ENCODE measurements around the gene PEX14. TPM values are rescaled to one million over a fixed set of nuclear protein-coding genes. Genes with fewer than 3 reads are reported as not detected.

PEX14 gene
- total RNA-seq, 1 experiment from 2014 or later, result 36.0 TPM

DNA sequence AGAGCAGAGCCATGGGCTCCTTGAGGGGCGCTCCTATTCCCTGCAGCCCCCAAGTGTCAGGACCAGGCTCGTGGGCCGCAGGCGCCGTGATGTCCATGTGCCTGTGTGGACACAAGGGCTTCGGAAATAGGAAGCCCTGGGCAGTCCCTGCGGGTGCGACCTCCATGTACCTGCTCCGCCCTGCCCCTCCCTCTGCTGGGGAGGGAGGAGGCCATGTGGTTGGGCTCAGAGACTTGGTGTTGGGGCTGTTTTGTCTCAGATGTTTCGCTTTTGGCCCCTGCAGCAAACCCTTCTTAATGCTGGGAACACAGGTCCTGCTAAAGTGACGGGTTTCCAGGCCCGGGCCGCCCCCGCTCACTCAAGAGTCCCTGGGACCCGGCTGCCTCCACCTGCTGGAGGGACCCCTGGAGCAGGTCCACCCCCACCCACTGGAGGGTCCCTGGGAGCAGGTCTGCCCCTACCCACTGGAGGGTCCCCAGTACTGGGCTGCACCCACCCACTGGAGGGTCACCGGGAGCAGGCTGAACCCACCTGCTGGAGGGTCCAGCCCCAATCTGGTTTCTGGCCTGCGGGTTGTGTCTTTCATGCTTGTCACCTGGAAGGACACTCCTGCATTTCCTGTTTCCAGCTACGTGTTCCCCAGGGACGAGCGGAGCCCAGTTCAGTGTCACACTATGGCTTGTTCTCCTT is 156.5 kb downstream of the PEX14 start:
- intact Hi-C loops (cut with micrococcal nuclease; ENCODE audit: unreplicated experiment), result no loop called here
- Histone ChIP-seq H3K27me3 (ENCODE audit: control insufficient read depth, insufficient read depth, low read length) (no peaks in the 10 kb centered on the region), H3K4me3 (ENCODE audit: low read depth in 2 of 2, low read length in 2 of 2) (no peak overlapping the region), H3K4me1 (ENCODE audit: control insufficient read depth, insufficient read depth, low read length) (peaks cover 8% of the 10 kb centered on the region), H3K9me3 (ENCODE audit: control insufficient read depth, insufficient read depth, low read depth, low read length) (no peaks in the 10 kb centered on the region), H3K27ac (ENCODE audit: low read length) (no peak overlapping the region), H3K36me3 (ENCODE audit: control insufficient read depth, insufficient read depth, low read length) (no peaks in the 10 kb centered on the region)
- BruUV-seq (replicated peaks), result no TSS peak
- DNase-seq (ENCODE audit: low read depth, low spot score) (no peak), ATAC-seq (no peak)
- POLR2A ChIA-PET, result no interaction called here
- in situ Hi-C loops (cut with HindIII; ENCODE audit: low pct_unique_long_range_greater_than_20kb, low sequenced_read_pairs), result no loop called here
- CTCF ChIA-PET, result interaction anchor here (0.5 to 0.7 kb wide), 3 partner anchors 23 to 123 kb away, joined by 3 to 4 read pairs (median 4); no protein-coding TSS in a partner anchor
- TF ChIP-seq TCF7L2 (IDR thresholded peaks at IDR 0.05; ENCODE audit: low read depth, low read length) (no peak), REST (IDR thresholded peaks at IDR 0.05; ENCODE audit: insufficient read depth in 1 of 2, low read depth in 2 of 2, low read length in 1 of 2) (no peak)

DNA sequence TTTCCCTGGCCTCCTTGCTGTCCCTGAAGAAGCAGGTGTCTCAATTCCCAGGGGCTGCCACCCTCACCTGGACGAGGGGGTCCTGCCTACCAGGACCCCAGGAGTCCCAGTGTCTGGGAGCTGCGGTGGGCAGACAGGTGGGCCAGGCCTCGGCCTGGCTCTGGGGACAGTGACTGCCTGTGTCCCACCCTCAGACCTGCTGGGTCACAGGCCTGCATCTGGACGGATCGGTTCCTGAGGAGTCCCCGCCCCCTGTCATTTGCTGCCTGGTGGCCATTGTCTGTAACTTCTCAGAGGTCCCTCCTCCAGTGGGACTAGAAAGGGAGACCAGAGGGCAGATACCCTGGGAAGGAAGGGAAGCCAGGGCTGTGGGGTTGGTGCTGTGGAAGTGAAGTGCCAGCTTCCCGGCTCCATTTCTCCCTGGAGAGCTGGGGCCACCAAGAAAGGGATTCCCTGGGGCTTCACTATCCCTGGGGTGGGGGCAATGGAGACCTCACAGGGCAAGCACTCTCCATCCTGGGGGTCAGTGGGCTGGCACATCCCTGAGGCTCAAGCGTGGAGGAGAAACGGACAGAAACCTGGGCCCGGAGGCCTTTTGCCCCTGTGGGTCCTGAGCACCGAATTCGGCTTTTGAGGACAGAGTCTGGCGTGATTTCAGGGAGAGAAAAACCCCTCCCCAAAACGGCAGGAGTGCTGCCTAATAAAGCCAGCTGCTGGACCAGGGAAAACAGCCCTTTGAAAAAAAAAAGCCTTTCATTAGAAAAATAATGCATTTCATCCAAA is 157.3 kb downstream of the PEX14 start:
- in situ Hi-C loops (cut with HindIII; ENCODE audit: low pct_unique_long_range_greater_than_20kb, low sequenced_read_pairs) (no loop called here), intact Hi-C loops (cut with micrococcal nuclease; ENCODE audit: unreplicated experiment) (no loop called here)
- Histone ChIP-seq H3K4me3 (ENCODE audit: low read depth in 2 of 2, low read length in 2 of 2) (no peak overlapping the region), H3K36me3 (ENCODE audit: control insufficient read depth, insufficient read depth, low read length) (no peaks in the 10 kb centered on the region), H3K27me3 (ENCODE audit: control insufficient read depth, insufficient read depth, low read length) (no peaks in the 10 kb centered on the region), H3K9me3 (ENCODE audit: control insufficient read depth, insufficient read depth, low read depth, low read length) (no peaks in the 10 kb centered on the region), H3K4me1 (ENCODE audit: control insufficient read depth, insufficient read depth, low read length) (peaks cover 8% of the 10 kb centered on the region), H3K27ac (ENCODE audit: low read length) (no peak overlapping the region)
- ATAC-seq (no peak), DNase-seq (ENCODE audit: low read depth, low spot score) (no peak)
- ChIA-PET CTCF (interaction anchor here (0.7 kb wide), 1 partner anchor 14 kb away, joined by 3 read pairs; no protein-coding TSS in a partner anchor), POLR2A (no interaction called here)
- no TSS peak for BruUV-seq (replicated peaks)
- no peak for TF ChIP-seq REST (IDR thresholded peaks at IDR 0.05; ENCODE audit: insufficient read depth in 1 of 2, low read depth in 2 of 2, low read length in 1 of 2)
- TF ChIP-seq POLR2AphosphoS5 (IDR thresholded peaks at IDR 0.05; ENCODE audit: low read depth, low read length), result no peak
- no peak for TF ChIP-seq TCF7L2 (IDR thresholded peaks at IDR 0.05; ENCODE audit: low read depth, low read length)
- TF ChIP-seq SIN3A (IDR thresholded peaks at IDR 0.05; ENCODE audit: borderline replicate concordance, insufficient read depth, low read depth, low read length), result no peak
- TF ChIP-seq, protein P1, sequence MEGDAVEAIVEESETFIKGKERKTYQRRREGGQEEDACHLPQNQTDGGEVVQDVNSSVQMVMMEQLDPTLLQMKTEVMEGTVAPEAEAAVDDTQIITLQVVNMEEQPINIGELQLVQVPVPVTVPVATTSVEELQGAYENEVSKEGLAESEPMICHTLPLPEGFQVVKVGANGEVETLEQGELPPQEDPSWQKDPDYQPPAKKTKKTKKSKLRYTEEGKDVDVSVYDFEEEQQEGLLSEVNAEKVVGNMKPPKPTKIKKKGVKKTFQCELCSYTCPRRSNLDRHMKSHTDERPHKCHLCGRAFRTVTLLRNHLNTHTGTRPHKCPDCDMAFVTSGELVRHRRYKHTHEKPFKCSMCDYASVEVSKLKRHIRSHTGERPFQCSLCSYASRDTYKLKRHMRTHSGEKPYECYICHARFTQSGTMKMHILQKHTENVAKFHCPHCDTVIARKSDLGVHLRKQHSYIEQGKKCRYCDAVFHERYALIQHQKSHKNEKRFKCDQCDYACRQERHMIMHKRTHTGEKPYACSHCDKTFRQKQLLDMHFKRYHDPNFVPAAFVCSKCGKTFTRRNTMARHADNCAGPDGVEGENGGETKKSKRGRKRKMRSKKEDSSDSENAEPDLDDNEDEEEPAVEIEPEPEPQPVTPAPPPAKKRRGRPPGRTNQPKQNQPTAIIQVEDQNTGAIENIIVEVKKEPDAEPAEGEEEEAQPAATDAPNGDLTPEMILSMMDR (IDR thresholded peaks at IDR 0.05), result no peak

All from Panc1 (cell line).